HG03565 (cell line): Measurements from ENCODE around the gene STIM1.

Experiments used
- ATAC-seq: cut with Tn5 transposase; IDR thresholded peaks from one replicate; pipeline ENCODE4 v1.9.1; 2021; ENCODE audit warnings: mild to moderate bottlenecking, moderate library complexity; ENCODE audit not compliant: unreplicated experiment

Gene STIM1

GRCh38 chr11:3944198-3944597 lies 88.7 kb downstream of the STIM1 start:
- ATAC-seq: no peak

- ATAC-seq: no peak
Measured at GRCh38 chr11:3946455-3947017, 91.1 kb downstream of the STIM1 start.

GRCh38 chr11:3947061-3947460 lies 91.6 kb downstream of the STIM1 start:
- ATAC-seq: peak; percentile 56

GRCh38 chr11:3949125-3949524 lies 93.7 kb downstream of the STIM1 start:
- peak; percentile 67 for ATAC-seq

GRCh38 chr11:3950996-3951660 lies 95.7 kb downstream of the STIM1 start:
- ATAC-seq: no peak

GRCh38 chr11:3952715-3953114 lies 97.3 kb downstream of the STIM1 start:
- no peak for ATAC-seq

- ATAC-seq: no peak
Measured at GRCh38 chr11:3953327-3953726, 97.9 kb downstream of the STIM1 start.

- ATAC-seq: no peak
Measured at GRCh38 chr11:3954448-3955298, 99.2 kb downstream of the STIM1 start.

GRCh38 chr11:3955299-3955665 lies 99.8 kb downstream of the STIM1 start:
- ATAC-seq: no peak

GRCh38 chr11:3956038-3956437 lies 100.6 kb downstream of the STIM1 start:
- no peak for ATAC-seq

- no peak for ATAC-seq
Measured at GRCh38 chr11:3956748-3957147, 101.3 kb downstream of the STIM1 start.

GRCh38 chr11:3957437-3957836 lies 102.0 kb downstream of the STIM1 start:
- no peak for ATAC-seq

- ATAC-seq: no peak
Measured at GRCh38 chr11:3958281-3958680, 102.8 kb downstream of the STIM1 start.

- ATAC-seq: peak; percentile 76
Measured at GRCh38 chr11:3959015-3959902, 103.8 kb downstream of the STIM1 start.

GRCh38 chr11:3959903-3960265 lies 104.4 kb downstream of the STIM1 start:
- ATAC-seq: no peak

GRCh38 chr11:3962406-3962840 lies 107.0 kb downstream of the STIM1 start:
- no peak for ATAC-seq

GRCh38 chr11:3964056-3964455 lies 108.6 kb downstream of the STIM1 start:
- no peak for ATAC-seq

- ATAC-seq: no peak
Measured at GRCh38 chr11:3964935-3965604, 109.6 kb downstream of the STIM1 start.

GRCh38 chr11:3967695-3968094 lies 112.2 kb downstream of the STIM1 start:
- no peak for ATAC-seq

GRCh38 chr11:3969200-3969599 lies 113.7 kb downstream of the STIM1 start:
- ATAC-seq: no peak

GRCh38 chr11:3969613-3970012 lies 114.1 kb downstream of the STIM1 start:
- ATAC-seq: no peak
